ENCODE data around the gene PRUNE1.

PRUNE1 gene

DNA sequence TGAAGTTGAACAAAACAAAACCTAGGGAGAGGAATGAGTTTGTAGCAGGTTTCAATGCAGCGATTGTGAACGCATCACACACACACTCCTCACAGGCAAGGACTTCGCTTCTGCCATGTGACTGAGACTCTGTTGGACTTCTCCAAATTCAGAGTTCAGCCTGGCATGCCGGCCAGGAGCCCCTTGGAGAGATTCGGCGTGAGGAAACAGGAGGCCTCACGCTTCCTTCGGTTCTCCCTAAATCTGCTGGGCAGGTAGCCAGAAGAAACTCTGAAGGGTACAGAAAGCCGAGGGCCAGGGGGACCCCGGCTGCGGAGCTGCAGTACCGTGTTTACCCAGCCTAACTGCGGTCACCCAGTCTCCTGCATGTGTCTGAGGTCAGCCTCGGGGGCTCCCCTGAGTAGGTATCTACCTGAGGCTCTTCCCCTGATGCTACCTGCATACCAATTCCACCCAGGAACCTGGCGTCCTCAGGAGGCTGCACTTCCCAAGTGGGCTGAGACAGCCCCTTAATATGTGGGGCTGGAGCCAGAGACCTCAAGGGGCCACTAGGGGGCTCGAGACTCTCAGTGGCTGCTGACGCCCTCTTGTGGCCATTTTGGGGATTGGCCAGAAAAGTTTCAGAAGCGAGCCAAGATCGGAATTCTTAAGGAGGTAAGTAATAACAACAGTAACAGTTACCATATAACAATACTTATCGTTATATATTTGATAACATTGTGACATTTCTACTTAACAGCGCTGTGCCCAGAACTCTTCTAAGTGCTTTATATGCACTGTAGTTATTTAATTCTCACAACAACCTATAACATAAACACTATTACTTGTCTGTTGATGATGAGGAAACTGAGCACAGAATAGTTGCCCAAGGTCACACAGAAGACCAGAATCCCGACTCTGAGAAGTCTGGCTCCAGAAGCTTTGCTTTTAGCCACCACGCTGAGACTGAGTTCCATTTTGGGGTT, 28.9 kb upstream of the PRUNE1 start:
- TF ChIP-seq, protein P1, sequence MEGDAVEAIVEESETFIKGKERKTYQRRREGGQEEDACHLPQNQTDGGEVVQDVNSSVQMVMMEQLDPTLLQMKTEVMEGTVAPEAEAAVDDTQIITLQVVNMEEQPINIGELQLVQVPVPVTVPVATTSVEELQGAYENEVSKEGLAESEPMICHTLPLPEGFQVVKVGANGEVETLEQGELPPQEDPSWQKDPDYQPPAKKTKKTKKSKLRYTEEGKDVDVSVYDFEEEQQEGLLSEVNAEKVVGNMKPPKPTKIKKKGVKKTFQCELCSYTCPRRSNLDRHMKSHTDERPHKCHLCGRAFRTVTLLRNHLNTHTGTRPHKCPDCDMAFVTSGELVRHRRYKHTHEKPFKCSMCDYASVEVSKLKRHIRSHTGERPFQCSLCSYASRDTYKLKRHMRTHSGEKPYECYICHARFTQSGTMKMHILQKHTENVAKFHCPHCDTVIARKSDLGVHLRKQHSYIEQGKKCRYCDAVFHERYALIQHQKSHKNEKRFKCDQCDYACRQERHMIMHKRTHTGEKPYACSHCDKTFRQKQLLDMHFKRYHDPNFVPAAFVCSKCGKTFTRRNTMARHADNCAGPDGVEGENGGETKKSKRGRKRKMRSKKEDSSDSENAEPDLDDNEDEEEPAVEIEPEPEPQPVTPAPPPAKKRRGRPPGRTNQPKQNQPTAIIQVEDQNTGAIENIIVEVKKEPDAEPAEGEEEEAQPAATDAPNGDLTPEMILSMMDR (IDR thresholded peaks at IDR 0.05) = peak; percentile 97
- H3K4me3 ChIP-seq = peak overlapping the region; percentile 18
- DNase-seq (ENCODE audit: low spot score) = peak; percentile 88
- H3K27ac ChIP-seq = peak overlapping the region; percentile 17 to 86

DNA sequence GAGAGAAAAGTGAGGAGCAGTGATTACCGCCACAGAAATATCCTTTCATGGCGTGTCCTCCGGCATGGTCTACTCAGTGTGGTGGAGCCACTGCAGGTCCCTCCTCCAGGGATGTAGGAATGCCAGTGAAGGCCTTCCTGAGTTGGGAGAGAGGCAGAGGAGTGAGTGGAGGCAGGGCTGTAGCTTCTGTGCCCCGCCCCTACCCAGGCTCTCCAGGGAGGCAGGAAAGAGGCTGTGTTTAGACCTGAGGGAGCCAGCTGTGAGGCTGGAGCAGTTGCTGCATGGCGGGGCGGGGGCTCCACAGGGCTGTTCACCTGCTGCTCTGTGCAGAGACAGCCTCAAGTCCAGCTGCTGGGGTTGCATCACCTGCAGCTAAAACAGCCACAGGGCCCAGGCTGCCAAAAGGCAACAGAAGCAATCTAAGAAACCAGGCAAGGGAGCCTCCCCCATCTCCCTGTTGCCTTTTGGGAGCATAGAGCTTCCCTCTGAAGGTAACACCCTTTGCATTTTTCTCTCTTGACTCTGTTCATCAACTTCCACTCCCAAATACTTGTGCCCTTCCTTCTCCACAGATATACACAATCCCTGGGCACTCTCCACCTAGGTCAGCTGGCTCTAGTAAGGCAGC, 27.0 kb upstream of the PRUNE1 start:
- no peak overlapping the region for H3K4me3 ChIP-seq
- TF ChIP-seq, protein P1 (IDR thresholded peaks at IDR 0.05) = no peak
- no peak overlapping the region for H3K27ac ChIP-seq
- DNase-seq (ENCODE audit: low spot score) = no peak

DNA sequence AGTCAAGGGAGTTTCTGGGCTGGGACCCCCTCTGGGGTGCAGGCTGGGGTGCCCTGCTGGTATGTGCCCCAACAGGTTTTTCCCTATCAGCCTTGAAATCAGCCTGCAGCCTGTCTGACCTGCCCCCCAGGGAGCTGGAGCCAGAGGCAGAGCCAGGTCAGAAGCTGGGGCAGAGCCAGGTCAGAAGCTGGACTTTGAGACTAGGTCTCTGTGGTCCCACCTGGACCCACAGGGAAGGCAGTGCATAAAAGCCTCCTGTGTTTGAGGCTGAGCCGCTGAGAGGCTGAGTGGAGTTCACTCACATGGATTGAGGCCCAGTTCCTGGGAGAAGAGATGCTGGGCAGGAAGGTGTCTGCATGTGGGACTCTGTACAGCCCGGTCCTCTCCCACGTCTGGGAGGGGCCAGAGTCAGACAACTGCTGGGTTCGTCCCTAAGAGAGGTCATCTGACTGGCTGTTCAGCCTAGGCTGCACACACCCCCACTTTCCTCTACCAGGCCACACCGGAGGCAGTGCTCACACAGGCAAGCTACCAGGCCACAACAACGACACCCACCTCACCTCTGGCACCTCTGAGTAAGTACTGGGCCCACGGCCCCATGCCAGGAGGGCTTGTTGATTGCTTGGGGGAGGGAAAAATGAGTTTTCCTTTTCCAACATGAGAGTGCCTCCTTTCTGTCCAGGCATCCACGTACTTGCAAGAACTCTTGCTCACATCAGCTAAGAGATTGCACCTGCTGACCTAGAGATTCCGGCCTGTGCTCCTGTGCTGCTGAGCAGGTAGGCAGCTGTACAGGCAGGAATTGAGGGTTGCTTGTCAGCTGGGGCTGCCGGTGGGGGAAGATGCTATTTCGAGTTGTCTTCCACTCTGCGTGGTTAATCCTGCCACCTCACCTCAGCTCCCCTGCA, 26.2 kb upstream of the PRUNE1 start, which contains the start of gene ANXA9:
Gene ANXA9 (plus strand): TSS at position 488 of the 908 bp plus-strand sequence. CDS start 814 bp downstream, outside the sequence.
- Histone ChIP-seq H3K27ac (no peak within 1 kb of the TSS), H3K4me3 (no peak within 1 kb of the TSS)
- DNase-seq (ENCODE audit: low spot score) = no peak
- TF ChIP-seq, protein P1 (IDR thresholded peaks at IDR 0.05) = no peak

DNA sequence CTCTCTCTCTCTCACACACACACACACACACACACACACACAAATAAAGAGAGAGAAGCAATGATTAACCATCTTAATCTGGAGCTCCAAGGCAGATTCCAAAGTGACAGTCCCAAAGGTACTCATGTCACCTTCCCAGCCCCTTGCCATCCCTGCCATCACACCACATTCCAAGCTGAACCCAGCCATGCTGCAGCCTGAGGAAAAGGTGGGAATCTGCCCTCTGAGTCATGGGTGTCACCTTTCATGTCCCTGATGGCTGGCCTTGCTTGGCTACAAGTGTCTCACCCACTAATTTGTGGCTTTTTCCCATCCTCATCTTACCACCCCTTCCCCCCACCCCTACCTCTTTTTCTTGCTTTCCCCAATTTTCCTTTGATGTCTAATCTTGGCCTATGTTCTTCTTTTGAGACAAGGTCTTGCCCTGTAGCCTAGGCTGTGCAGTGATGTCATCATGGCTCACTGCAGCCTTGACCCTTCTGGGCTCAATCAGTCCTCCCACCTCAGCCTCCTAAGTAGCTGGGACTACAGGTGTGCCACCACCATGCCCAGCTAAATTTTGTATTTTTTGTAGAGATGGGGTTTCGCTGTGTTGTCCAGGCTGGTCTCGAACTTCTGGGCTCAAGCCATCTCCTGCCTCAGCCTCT, 22.9 kb upstream of the PRUNE1 start:
- TF ChIP-seq, protein P1 (IDR thresholded peaks at IDR 0.05) = no peak
- no peak overlapping the region for H3K4me3 ChIP-seq
- DNase-seq (ENCODE audit: low spot score) = no peak

DNA sequence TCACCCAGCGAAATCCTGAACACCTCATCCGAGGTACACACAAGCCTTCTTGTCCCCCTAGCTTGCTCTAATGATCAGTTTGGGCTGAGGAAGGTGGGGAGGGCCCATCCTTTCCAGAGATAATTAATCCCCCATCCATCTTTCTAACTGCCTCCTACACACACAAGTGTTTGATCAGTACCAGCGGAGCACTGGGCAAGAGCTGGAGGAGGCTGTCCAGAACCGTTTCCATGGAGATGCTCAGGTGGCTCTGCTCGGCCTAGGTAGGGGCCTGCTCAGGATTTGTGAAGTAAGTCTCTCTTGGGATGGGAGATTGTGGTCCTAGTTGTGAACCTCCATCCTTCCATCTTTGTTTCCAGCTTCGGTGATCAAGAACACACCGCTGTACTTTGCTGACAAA, 20.3 kb upstream of the PRUNE1 start:
- no peak for DNase-seq (ENCODE audit: low spot score)
- TF ChIP-seq, protein P1 (IDR thresholded peaks at IDR 0.05) = no peak
- no peak overlapping the region for H3K27ac ChIP-seq
- H3K4me3 ChIP-seq = no peak overlapping the region

More for the DNA sequence above, 22.9 kb upstream of the PRUNE1 start:
- no peak overlapping the region for H3K27ac ChIP-seq

DNA sequence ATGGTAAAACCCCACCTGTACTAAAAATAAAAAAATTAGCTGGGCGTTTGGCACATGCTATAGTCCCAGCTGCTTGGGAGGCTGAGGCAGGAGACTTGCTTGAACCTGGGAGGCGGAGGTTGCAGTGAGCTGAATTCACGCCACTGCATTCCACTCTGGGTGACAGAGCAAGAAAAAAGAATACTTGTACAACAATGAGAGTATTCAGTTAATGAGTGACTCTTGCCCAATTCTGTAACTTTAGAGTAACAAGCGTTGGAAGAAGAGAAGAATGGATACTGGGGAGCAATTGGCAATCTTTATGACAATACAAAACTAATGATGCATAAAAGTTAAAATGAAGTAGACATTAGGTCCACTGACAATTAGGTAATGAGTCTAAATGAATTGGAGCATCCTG, 15.6 kb upstream of the PRUNE1 start:
- H3K27ac ChIP-seq = no peak overlapping the region
- TF ChIP-seq, protein P1 (IDR thresholded peaks at IDR 0.05) = no peak
- H3K4me3 ChIP-seq = no peak overlapping the region
- no peak for DNase-seq (ENCODE audit: low spot score)

Measured in coronary artery (tissue), 2 donors.